GM21737 (cell line): ENCODE measurements around the gene COLEC11.
"Not testable (repeated sequence)": the region's sequence is repeated elsewhere in the genome, so short reads cannot be mapped to it uniquely, and the experiment has no call there.

Experiments
- ATAC-seq: cut with Tn5 transposase; IDR thresholded peaks from one replicate; pipeline ENCODE4 v1.9.1; 2021; ENCODE audit warnings: mild to moderate bottlenecking, moderate library complexity; ENCODE audit not compliant: unreplicated experiment

The COLEC11 gene

DNA sequence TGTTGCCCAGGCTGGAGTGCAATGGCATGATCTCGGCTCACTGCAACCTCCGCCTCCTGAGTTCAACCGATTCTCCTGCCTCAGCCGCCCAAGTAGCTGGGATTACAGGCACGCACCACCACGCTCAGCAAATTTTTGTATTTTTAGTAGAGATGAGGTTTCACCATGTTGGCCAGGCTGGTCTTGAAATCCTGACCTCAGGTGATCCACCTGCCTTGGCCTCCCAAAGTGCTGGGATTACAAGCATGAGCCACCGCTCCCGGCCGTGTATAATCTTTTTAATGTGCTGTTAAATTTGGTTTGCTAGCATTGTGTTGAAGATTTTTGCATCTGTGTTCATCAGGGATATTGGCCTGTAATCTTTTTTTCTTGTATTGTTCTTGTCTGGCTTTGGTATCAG, 24.7 kb downstream of the COLEC11 start:
- ATAC-seq = not testable (repeated sequence)

DNA sequence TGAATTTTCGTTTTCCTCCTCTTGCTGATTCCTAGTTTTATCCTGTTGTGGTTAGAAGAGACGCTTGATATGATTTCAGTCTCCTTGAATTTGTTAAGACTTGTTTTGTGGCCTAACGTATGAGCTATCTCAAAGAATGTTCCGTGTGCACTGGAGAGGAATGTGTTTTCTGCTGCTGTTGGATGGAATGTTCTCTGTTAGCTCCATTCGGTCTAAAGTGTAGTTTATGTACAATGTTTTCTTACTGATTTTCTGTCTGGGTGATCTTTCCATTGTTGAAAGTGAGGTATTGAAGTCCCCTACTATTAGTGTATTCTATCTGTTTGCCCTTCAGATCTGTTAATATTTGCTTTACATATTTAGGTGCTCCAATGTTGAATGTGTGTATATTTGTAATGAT, 25.9 kb downstream of the COLEC11 start:
- no peak for ATAC-seq

DNA sequence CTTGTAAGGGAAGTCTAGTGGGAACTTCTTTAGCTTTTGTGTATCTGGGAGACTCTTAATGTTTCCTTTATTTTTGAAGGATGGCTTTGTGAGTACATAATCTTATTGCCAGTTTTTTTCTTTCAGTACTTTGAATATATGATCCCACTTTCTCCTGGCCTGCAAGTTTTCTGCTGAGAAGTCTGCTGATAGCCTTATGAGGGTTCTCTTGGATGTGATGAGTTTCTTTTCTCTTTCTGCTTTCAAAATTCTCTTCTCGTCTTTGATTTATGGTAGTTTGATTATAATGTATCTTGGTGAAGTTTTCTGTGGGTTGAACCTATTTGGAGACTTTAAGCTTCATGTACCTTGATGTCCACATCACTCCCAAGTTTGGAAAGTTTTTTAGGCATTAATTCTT, 28.1 kb downstream of the COLEC11 start:
- ATAC-seq = no peak

DNA sequence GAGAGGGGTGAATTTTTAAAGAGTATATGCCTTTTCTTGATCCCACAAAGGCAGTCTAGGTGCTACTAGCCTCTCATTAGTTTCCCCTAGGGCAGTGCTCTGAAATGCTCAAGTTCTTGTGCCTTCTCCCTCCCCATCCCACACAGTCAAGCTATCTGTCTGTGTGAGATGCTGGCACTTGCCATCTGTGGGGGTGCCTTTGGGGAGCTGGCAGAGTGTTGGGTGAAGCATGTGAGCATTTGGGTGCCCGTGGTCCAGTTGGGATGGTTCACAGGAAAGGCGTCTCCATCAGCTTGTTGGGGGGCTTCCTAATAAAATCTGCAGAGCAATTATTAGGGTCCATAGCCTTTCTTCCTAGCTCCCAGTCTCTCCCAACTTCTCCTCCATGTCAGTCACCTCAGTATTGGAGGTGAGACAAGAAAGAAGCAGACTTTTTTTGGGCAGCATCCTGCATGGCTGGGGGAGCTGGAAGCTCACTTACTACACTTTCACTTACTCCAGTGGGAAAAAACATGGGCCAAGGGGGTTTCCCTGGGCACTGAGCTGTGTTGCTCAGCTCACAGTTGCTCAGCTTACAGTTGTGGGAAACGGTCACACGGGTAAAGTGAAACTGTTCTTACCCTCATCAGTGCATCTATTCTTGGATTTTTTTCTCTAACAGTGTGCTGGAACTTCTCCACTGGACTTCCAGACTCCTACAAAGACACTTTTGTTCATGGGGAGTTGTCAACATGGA, 29.3 kb downstream of the COLEC11 start:
- ATAC-seq = peak; percentile 74

DNA sequence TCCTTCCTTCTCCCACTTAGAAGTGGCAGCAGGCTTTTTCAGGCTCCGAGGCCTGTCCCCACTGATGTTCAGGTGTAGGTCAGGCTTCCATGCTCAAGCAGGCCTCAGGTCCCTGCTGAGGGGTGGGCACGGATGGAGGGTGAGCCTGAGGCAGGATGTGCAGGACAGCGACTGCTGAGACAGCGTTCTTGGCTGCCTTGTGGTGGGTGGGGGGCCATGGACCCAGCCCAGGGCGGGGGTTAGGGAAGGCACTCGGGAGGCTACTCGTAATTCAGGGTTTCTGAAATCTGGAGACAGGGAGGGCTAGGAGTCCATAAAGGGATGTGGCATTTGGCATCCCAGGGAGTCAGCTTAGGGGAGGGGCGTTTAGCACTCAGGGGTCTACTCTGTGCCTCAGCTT, 30.3 kb downstream of the COLEC11 start:
- no peak for ATAC-seq

DNA sequence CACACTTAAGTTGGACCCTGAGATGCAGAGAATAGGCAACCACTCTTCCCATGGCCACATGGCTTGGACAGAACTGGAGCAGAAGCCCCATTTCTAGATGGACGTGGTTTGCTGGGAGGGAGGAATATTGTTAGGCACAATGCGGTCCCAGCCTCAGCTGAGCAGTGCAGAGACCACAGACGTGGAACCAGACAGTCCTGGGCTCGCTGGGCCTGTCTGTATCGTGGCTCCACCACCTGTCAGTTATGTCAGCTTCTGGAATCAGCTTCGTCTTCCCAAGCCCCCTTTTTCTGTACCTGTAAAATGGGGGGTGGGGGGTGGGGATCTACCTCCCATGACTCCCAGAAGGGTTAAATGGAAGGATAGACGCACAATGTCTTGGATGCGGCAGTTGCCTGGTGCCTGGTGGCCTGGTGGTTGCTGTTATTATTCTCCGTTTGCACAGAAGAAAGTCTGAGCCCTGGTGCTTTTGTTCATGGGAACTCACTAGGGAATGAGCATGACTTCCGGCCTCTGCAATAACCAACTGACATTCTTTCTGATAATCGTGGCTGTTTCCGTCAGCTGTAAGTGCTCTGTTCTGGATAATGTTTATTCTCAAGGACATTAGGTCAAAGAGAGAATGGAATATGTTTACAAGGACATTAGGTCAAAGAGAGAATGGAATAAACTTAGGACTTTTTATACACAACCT, 31.4 kb downstream of the COLEC11 start:
- no peak for ATAC-seq

DNA sequence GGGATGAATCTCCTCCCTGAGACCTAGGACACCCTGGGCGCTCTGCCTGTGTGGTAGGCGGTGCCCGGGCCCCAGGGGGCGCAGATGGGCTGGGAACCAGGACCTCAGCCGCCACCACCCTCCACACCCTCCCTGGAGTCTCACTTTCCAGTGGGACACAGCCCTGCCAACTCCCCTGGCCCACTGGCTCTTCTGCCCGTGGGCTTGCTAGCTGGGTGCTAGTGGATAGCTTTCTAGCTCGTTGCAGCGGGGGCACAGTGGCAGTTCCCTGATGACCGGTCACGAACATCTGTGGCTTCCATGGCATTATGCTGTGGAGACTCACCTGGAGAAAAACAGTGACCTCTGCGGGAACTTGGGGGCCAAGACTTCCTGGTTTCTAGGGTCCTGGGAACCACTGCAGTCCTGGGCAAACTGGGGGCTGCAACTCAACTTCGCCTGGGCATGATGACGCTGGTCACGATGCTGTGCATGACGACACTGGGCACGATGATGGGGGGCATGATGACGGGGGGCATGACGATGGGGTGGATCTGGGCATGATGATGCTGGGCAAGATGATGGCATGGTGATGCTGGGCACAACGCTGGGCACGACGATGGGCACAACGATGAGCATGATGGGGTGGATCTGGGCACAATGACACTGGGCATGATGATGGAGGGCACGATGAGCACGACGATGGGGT, 32.0 kb downstream of the COLEC11 start:
- ATAC-seq = no peak

DNA sequence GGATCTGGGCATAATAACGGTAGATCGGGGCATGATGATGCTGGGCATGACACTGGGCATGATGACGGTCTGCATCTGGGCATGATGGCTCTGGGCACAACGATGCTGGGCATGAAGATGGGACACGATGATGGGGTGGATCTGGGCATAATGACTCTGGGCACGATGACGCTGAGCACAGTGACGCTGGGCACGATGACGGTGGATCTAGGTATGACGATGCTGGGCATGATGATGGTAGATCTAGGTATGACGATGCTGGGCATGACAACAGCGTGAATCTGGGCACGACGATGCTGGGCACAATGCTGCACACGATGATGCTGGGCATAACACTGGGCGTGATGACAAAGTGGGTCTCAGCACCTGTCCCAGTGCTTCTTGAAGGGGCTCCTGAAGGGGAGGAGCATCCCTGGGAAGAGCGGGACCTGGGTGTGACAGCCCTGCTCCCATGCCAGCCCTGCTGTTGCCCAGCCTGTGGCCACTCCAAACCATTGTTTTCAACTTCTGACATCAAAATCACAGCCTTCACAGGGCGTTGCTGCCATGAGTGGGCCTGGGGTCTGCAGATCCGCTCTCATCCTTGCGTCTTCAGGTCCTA, 32.7 kb downstream of the COLEC11 start:
- ATAC-seq = no peak

DNA sequence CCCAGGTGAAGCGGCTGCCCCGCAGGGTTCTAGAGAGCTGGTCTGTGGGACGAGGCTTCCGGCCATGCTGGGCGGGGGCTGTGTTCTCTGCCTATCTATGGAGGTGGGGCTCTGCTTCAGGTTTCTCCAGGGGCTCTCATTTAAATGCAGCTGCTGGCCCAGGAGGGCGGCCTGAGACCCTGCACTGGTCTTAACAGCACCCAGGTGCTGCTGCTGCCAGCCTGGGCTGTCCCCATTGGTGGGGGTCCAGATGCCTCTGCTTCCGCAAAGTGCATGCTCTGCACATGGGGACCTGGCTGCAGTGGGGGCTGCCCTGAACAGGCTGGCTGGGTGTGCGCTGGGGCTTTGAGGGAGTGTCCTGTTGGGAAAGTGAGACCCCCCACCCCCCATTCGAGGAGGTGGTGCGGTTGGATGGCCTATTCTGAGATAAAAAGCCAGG, 33.3 kb downstream of the COLEC11 start:
- ATAC-seq = no peak

DNA sequence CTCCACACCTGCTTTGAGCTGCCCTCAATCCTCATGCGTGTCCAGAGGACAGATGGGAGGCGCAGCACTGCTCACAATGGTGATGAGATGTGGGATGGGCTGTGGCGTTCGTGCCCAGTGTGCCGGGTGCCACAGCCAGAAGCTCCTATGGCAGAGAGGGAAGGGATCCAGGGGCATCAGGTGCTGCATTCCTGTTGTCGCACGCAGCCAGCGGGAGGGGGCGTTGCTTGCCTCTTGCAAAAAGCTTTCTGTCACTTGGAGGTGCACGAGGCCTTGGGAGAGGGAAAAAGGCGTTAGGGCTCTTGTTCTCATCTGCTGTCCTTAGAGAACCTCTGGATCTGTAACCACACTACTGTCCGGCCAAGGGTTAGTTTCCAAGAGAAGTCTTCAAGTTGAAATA, 33.9 kb downstream of the COLEC11 start:
- no peak for ATAC-seq

DNA sequence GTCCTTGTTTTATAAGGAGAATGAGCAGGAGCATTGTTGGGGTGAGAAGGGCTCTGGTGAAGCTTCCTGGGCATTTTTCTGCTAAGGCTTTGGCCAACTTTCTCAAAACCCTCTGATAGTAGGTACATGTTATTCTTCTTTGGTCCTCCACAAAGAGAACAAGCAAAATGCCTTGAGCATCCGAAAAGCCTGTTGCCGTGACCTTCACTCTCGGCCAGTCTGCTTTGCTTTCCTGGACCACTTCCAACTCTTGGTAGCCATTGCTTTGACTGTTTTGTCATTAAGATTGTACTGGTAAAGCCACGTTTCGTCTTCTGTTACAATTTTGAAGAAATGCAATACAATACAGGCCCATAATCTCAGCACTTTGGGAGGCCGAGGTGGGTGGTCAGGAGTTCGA, 35.7 kb downstream of the COLEC11 start:
- no peak for ATAC-seq

DNA sequence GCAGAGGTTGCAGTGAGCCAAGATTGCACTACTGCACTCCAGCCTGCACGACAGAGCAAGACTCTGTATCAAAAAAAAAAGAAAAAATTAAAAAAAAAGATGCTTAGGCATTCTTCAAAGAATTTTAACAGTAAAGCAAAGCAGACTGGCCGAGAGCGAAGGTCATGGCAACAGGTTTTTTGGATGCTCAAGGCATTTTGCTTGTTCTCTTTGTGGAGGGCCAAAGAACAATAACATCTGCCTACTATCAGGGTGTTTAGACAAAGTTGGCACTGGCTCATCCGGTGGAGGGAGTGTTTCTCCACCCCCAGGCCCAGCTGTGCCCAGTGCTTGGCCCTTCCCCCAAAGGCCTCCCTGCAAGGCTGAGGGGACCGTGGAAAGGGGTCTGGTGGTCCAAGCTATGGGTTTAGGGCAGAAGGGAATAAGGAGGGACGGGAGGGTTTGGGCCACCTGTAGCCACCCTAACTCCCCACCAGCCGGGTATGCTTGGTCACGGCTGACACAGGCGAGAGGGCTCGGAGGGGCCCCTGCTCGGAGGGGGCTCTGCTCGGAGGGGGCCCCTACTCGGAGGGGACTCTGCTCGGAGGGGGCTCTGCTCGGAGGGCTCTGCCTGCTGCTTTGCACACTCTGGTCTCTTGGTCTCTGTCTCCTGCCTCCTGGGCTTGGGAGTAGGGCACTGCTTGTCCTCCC, 36.4 kb downstream of the COLEC11 start:
- no peak for ATAC-seq

DNA sequence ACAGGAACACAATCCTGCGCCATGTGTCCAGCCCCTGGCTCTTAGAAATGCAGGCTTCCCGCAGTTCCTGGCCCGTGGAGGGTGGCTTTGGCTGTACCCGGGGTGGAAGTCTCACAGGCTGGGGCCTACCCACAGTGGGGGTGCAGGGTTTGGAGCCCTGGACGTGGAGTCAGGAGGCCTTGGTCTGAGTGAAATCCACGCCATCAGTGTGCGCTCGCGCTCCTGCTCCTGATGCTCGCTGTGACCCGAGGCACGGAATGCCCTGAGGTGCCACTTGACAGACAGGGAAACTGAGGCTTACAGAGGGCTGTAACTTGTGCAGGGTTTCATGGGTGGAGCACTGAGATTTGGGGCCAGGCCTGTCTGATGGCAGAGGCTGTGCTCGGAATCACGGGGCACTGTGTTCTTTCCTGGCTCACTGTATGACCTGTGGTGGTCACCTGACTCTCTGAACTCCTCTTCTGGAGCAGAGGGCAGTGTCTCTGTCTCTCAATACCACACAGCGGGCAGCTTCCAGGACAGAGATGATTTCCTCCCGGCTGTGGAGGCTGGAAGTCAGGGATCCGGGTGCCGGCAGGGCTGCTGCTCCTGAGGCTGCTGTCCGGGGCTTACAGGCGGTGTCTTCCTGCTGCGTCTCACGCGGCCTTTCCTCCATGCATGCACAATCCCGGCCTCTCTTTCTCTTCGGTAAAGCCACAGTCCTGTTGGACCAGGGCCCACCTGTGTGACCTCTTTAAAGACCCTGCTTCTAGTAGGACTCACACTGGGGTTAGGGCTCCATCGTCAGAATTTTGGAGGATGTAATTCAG, 37.1 kb downstream of the COLEC11 start:
- no peak for ATAC-seq

DNA sequence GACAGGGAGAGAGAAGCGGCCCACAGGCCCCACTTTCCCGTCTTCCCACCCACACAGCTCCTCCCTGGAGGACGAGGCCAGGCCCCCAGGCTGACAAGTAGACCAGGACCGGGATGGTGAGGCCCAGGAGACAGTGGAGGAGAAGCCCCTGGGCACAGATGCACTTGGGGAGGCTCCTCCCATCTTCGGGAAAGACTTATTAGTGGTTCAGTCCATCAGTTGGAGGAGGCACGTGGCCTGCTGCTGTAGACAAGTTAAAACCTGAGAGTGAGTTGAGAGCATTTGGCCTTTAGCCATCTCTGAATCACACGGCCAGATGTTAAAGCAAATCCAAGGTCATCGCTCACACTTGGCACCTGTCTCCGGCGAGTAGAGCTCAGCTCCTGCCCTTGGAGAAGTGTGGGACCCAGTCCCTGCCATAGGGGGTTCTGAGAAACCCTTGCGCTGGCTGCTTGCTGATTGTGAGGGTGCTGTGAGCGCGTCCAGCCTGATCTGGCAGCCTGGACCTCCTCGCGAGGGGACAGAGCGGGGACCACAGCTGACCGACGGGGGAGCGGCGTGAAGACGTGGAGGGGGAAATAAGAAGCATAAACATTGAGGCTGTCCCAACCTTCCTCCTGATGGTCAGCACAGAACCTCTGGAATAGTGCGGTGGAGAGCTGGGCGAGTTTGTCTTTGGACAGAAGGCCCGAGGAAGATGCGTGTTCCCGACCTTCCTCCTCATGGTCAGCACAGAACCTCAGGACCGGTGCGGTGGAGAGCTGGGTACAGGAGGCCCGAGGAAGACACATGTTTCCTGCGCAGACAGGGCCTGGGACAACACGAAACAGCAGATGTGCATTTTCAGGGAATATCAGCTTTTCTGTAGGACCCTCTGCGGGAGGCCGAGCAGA, 38.4 kb downstream of the COLEC11 start:
- ATAC-seq = no peak

DNA sequence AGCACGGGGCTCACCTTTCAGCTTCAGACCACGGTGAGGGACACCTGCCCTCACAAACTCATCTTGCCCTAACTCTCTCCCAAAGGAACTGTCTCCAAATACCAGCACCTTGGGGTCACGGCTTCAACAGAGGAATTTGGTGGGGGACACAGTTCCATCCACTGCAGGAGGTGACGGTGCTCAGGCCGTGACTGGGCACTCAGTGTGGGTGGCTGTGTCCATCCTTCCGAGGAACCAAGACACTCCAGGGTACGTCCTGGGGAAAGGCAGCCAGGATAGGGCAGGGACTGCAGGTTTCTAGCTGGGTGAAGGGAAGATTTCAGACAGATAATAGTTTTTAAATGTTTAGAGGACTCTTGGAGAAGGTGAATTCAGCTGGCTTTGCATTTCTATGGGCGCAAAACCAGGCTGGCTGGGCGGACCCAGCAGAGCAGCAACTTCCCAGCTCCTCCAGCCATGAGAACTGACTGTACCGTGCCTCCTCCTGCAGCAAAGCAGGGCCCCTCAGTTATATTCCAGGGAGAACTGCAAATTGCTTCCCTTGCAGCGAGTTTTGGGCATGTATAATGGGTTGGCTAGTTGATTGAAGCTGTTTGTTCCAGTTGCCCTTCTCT, 39.2 kb downstream of the COLEC11 start:
- ATAC-seq = no peak

DNA sequence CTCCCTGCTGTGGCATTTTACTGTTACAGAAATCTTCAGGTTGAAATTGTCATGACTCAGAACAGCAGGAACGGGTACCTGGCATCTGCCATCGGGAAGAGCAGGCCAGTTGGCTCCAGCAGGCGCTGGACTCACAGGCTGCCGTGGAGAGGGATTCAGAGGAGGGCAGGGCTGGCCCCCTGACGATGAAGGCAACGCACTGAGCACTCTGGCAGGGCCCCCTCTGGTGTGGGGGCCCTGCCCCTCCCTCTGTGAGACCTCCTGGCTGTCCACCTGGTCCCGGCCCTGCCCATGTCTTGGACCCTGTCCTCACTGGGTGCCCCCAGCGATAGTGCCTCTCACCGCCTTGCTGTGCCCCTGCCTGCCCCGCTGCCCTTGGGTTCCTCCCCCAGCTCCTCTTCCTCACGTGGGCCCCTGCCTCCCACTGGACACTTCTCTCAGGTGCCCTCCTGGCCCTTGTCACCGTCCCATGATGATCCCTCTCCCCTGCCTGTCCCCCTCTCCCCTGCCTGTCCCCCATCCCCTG, 39.7 kb downstream of the COLEC11 start:
- no peak for ATAC-seq

DNA sequence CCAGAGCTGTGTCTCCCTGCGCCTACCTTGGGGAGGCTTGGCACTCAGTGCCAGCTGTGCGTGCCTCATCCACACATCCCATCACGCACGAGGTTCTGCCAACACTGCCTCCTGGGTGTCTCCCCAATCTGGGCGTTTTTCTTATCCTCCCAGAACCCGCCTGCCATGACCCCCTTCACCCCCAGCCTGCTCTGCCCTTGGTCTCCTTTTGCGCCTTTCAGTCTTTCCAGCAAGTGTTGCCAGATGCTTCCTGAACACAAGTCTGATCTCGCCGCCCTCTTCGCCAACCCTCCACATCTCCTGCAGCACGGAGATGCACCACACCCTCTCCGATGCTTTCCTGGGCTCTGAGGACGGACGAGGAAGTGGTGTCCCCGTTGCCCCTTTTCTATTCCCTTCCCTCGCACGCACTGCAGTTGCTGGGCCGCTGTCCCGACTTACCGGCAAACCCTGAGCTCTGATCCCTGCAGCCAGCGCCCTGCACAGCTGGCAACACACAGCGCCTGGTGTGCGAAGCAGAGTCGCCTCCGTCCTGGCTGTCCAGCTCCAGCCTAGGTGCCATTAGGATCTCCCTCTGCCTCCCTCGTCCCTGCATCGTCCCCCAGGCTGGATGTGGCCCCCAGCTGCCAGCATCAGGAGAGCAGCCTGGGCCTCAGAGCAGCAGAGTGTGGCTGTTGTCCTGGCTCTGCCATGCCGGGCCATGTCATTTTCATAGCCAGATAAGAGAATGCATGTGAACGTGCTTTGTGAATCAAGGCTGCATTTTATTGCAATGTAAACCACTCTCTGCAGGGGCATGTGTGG, 40.5 kb downstream of the COLEC11 start:
- no peak for ATAC-seq

DNA sequence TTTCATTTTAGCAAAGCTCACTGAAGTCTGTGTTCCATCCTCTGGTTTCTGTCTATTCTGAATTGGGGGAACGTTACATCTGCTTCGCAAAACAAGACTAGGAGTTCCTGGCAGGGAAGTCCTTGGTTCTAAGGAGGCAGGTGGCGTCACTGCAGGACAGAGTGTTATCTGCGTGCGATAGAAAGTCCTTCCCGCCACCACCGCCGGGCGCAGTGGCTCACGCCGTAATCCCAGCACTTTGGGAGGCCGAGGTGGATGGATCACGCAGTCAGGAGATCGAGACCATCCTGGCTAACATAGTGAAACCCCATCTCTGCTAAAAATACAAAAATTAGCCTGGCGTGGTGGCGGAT, 41.0 kb downstream of the COLEC11 start:
- not testable (repeated sequence) for ATAC-seq
